NB4 (cell line): ENCODE measurements around the gene MICA.
"Not testable (repeated sequence)": the region's sequence is repeated elsewhere in the genome, so short reads cannot be mapped to it uniquely, and the experiment has no call there.

Experiments
- CTCF ChIP-seq: IDR thresholded peaks from one replicate; pipeline ENCODE4 v1.5.1; 2012; ENCODE audit warnings: low read depth, low read length
- MAX ChIP-seq: IDR thresholded peaks from 2 replicates; pipeline ENCODE4 v1.6.1; 2011; ENCODE audit warnings: low read depth, low read length
- POLR2A ChIP-seq: IDR thresholded peaks from 2 replicates; pipeline ENCODE4 v1.6.1; 2011; ENCODE audit warnings: mild to moderate bottlenecking; ENCODE audit not compliant: insufficient read length; ENCODE audit errors: extremely low read depth

- TF ChIP-seq CTCF, MAX, POLR2A: not testable (repeated sequence)
Measured at GRCh38 chr6:31414148-31414770, 10.9 kb downstream of the MICA start.
